ENCODE data around the gene PRRT4.

PRRT4 gene

DNA sequence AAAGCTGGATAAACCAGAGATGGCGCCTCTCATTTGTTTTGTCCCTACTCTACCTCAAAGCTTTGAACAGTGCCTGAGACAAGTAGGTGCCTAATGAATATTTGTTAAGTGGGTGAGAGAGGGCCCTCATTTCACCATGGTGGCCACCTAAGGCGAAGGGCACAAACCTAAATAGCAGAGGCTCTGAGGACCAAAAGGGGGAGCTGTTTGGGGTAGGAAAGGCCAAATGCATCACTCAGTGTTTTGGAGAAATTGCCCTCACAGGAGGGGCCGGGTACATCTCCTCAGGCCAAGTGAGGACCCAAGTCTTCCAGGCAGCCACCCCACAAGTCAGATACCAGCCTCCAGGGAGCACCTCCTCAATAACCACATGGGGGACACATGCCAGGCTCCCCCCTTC lies 34.3 kb upstream of the PRRT4 start:
- DNase-seq, result no peak

- DNase-seq, result no peak
Observed at GRCh38 chr7:128394904-128395496, 33.5 kb upstream of the PRRT4 start.

DNA sequence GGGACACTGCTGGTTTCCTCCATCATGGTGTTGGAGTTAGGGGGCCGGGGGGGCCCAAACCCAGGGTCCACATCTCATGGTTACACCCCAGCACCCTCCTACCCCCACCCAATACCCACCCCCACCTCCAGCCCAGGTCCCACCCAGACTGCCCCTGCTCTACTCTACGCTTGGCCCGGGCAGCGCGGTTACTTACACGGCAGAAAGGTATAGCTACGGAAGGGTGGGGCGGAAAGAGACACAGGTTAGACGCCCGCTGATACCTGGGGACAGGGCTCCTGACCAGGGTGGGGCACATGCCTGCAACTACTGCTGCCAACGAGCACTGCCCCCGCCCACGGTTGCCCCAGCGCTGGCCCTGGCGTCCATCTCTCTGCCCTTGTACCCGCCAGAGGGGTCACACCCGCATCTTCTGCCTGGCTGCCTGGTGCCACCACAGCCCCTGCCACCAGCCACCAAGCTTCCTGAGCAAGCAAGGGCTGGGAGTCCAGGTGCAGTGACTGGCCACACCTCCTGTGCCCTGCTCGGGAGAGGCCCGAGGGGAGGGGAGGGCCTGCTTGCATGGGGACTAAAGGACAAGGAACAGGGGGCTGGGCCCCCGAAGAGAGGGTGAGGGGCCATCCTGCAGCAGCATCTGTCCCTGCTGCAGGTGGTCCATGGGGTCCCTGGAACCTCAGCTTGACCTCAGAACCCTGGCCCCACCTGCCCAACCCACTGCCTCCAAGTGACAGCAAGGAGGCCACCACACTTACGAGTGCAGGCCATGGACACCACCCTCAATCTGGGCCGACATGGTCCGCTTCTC lies 32.2 kb upstream of the PRRT4 start:
- DNase-seq, result no peak

- DNase-seq, result no peak
Observed at GRCh38 chr7:128392446-128393327, 31.2 kb upstream of the PRRT4 start.

- DNase-seq, result no peak
Observed at GRCh38 chr7:128391805-128392204, 30.3 kb upstream of the PRRT4 start.

DNA sequence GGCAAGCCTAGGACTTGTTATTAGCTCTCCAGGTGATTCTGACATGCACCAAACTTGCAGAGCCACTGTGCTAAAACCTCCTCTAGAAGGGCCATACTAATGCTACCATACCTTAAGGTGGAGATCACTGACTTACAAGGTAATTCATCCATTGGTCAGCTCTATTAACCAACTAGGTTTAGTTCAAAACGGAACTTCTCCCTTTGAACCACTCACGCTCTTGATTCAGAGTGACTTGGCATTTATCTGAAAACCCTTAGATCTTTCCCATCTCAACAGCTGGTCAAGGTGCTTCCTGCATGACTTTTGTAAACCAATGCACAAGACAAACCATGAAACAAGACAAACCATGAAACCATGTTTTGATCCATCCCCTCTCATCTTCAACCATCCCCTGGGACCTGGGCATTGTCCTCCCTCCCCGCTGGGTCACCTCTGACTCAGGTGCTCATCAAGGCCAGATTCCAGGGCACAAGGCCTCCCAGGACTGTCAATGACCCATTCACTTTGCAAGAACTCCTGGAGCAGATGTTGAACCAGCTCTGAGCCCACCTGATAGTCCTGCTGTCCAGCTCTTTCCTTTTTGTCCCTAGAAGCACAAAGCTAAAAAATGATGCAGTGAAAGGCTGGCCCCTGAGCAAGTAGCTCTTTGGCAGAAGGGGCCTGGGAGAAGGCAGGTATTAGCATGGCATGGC lies 29.5 kb upstream of the PRRT4 start:
- no peak for DNase-seq

DNA sequence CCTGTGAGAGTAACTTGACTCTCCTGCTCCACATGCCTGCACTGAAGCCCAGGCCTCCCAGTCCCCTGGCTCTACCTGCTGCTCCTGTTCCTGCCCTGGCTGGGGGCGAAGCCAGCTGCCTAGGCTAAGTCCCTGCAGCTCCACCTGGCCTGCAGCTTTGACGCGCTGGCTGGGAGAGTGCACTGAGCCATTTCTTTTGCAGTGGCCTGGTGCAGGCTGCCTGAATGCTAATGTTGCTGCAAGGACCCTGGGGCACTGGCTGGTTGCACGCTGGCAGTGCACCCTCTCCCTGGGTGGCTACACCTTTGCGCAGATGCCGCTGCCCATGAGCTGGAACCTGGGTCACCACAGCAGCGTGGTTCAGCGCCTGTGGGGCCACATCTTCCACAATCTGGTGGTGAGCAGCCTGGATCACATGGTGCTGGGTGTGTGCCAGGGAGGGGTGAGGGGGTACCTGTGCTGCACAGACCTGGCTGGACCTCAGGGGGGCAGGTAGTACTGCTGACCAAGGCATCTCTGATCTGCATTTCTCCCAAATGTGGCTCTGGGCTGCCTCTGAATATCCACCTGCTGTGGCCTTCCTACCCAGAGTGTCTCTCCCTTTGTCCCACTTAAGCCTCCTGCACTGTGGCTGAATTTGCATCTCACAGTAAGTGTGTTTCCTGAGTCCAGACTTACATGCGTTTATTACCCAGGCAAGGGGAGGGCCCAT lies 28.3 kb upstream of the PRRT4 start:
- DNase-seq, result no peak

GRCh38 chr7:128389085-128389617 lies 27.7 kb upstream of the PRRT4 start:
- DNase-seq, result no peak

DNA sequence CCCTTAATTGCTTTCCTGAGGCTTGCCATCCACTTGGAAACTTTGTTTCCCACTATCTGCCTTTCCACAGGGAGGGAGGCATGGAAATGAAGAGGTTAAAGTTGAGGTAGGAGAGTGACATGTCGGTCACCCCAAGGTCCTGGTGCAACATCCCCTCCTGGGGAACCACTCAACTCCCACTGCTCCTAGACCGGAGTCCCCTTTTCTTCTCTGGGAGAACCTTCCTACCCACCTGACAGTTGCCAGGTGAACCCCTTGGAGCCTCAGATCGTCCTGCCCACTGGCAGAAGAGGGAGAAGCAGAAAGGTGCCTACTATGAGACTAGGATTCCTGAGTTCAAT lies 26.6 kb upstream of the PRRT4 start:
- no peak for DNase-seq

GRCh38 chr7:128387216-128388144 lies 26.0 kb upstream of the PRRT4 start:
- DNase-seq, result peak; percentile 78

- DNase-seq, result no peak
Observed at GRCh38 chr7:128385988-128386925, 24.8 kb upstream of the PRRT4 start.

GRCh38 chr7:128384726-128385125 lies 23.2 kb upstream of the PRRT4 start:
- DNase-seq, result no peak

DNA sequence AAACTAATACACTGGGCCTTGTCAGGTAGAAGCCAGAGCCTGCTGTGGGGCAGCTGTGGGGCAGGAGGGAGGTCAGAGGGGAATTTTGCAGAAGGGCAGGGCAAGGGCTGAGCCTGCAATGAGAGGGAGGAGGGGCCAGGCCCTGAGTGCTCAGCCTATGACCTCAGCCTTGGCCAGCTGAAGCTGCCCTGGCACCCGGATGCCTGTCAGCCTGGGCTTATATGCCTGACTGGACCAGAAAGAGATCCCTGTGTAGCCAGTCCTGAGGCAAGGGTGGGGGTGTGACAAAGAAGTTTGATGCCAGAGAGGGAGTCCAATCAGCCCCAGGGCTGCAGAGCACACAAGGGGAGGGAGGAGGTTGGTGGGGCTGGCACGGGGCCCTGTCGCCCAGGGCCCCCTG lies 22.3 kb upstream of the PRRT4 start:
- no peak for DNase-seq

DNA sequence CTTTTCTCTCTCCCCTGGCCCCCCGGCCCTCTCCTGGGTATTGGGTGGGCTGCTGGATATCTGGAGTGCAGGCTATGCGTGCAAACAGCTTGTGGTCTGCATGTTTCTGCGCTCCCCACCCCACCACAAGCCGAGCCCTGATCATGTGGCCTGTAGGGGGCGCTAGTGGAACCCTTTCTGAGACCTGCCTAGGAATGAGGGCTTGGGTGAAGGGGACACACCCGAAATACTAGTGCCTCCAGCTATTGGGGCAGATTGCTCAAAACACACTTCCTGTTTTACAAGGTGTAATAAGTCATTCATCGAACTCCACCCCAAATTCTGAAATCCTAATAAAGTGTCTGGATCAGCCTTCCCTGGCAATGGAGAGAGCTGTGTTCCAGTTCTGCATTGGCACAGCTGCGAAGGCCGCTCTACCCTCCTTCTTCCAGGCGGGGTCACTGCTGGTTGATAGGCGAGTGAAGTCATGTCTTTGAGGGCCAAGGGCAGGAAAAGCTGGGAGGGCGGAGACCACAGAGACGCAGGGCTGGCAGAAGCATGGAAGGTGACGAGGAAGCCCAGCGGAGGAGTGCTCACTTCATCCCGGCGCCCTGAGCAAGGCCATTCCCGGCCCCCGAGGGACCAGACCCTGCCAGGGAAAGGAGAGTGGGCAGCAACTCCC lies 19.8 kb upstream of the PRRT4 start:
- DNase-seq, result no peak

DNA sequence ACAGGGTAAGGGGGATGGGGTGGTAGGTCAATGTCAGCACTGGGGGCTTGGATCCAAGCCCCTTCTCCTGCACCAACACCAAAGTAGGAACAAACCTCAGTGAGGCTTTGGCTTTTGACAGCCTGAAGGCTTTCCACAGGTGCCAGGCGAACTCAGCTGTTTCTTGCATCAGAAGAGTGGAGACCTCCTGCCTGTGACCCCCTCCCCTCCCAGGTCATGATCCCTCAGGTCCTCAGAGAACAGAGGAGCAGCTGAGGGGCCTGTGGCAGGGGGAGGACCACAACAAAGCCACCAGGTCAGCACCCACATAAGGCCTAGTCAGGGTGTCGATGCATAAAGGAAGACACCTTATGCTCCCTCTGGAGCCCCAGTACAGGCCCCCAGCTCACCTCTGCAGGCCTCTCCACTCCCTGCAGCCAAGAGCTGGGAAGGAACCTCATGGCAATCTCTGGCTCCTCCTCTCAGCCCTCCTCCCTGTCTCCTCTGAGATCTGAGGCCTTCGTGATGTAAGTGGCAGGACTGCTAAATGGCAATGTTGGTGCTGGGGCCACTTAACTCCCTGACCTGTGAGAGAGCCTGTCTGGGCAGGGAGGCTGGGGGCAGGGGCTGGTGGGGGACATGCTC lies 19.1 kb upstream of the PRRT4 start:
- no peak for DNase-seq

DNA sequence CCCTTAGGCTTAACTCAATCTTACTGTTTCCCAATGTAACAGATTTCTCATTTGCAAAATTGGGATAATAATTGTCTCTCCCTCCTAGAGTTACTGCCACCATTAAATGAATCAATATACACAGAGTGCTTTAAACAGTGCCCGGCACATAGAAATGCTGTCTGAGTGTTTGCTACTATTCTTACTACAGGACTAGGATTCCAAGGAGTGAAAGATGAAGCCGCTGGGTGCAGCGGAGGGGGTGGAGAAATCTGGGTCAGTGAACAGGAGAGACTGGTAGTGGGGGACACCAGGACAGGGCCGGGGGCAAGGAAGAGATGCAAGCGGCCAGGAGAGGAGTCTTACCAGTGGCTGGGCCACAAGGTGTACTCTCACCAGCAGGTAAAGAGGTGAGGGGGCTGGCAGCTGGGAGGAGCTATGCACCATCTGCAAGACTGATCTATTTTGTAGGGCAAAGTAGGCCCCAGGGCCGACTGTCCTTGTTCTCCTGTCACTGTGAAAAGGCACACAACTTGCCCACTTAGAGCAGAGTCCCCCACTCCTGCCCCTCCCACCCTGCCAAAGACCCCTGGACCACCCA lies 18.5 kb upstream of the PRRT4 start:
- no peak for DNase-seq

DNA sequence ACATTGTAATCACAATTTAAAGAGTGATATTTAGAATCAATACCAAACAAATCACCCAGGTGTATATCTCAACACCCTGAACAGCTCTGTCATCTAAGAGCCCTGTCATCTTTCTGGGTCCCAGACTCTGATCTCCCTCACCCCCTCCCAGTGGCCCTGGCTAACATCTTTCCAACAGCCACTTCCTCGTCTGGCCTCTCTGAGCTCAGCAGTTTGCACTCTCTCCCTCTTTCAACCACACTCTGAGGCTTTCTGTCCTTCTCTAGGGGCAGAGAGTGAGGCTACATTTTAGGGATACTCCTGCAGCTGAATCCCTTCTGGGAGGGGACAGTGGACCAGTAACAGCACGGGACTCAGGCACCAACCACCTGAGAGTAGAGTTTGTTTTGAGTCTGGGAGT lies 17.1 kb upstream of the PRRT4 start:
- DNase-seq, result no peak

DNA sequence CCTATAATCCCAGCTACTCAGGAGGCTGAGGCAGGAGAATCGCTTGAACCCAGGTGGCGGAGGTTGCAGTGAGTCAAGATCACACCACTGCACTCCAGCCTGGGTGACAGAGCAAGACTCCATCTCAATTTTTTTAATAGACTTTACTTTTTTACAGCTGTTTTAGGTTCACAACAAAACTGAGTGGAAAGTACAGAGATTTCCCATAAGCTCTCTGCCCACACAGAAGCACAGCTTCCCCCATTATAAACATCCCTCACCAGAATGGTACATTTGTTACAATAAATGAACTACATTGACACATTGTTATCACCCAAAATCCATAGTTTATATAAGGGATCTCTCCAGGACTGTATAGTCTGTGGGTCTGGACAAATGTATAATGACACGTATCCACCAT lies 14.6 kb upstream of the PRRT4 start:
- DNase-seq, result no peak
